NCI-H187 (cell line): ENCODE data around the gene PPEF2.

Experiments
- DNase-seq, 2 experiments: peaks; one replicate each; lab custom pipeline; 2025; lab: John Stamatoyannopoulos, UW

Gene PPEF2

GRCh38 chr4:75830906-75831305, 71.3 kb downstream of the PPEF2 start:
- no peak for DNase-seq

- DNase-seq: no peak
These were observed 78.4 kb downstream of the PPEF2 start for GRCh38 chr4:75823812-75824211.

- DNase-seq: no peak
These were observed 79.8 kb downstream of the PPEF2 start for GRCh38 chr4:75822416-75822815.

GRCh38 chr4:75821966-75822365, 80.3 kb downstream of the PPEF2 start:
- DNase-seq: no peak

GRCh38 chr4:75821216-75821615, 81.0 kb downstream of the PPEF2 start:
- DNase-seq: no peak

- no peak for DNase-seq
These were observed 81.6 kb downstream of the PPEF2 start for GRCh38 chr4:75820676-75821075.

GRCh38 chr4:75820197-75820596, 82.1 kb downstream of the PPEF2 start:
- no peak for DNase-seq

GRCh38 chr4:75819121-75819520, 83.1 kb downstream of the PPEF2 start:
- DNase-seq: no peak

GRCh38 chr4:75817901-75818300, 84.4 kb downstream of the PPEF2 start:
- no peak for DNase-seq
